H54 (cell line): Measurements from ENCODE around the gene LRCH4.

Experiments
- DNase-seq: peaks from one replicate; pipeline ENCODE4 v3.0.0; 2011; ENCODE audit warnings: low spot score, mixed read lengths; ENCODE audit not compliant: insufficient read length
- FAIRE-seq: peaks from 3 replicates; lab custom pipeline; 2011; peaks lifted over from hg19 to GRCh38; lab: Jason Lieb, UNC
- POLR2A ChIP-seq: IDR thresholded peaks from 2 replicates; pipeline ENCODE4 v1.6.1; 2011; ENCODE audit warnings: low read depth, mild to moderate bottlenecking, low read length

LRCH4 gene

DNA sequence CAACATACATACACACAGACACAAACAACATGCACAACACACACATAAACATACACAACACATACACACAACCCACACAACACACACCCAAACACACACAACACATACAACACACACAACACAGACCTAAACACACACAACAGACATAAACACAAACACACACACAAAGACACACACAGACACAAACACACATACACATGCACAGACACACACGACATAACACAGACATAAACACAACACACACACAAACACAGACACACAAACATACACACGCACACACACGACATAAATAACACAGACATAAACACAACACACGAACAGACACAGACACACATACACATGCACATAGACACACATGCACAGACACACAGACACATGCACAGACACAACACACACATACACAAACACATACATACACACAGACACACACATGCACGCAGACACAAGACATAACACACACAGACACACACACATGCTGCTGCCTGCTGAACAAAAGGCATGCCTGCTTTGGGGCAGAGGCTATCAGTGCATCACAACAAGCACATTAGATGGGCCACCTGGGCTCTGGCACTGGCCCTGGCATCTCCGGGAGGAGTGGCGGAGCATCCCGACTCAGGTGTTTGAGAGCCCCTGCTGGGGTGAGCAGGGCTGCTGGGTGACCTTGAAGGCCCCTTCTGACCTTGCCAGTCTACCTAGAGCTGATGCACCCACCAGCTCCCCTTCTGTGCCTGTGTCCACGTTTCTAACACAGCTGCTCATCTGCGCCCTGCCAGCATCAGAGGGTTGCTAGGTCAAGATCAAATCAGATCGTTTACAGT, 5.3 kb downstream of the LRCH4 start:
- no peak for FAIRE-seq
- no peak for DNase-seq
- no peak for TF ChIP-seq POLR2A

DNA sequence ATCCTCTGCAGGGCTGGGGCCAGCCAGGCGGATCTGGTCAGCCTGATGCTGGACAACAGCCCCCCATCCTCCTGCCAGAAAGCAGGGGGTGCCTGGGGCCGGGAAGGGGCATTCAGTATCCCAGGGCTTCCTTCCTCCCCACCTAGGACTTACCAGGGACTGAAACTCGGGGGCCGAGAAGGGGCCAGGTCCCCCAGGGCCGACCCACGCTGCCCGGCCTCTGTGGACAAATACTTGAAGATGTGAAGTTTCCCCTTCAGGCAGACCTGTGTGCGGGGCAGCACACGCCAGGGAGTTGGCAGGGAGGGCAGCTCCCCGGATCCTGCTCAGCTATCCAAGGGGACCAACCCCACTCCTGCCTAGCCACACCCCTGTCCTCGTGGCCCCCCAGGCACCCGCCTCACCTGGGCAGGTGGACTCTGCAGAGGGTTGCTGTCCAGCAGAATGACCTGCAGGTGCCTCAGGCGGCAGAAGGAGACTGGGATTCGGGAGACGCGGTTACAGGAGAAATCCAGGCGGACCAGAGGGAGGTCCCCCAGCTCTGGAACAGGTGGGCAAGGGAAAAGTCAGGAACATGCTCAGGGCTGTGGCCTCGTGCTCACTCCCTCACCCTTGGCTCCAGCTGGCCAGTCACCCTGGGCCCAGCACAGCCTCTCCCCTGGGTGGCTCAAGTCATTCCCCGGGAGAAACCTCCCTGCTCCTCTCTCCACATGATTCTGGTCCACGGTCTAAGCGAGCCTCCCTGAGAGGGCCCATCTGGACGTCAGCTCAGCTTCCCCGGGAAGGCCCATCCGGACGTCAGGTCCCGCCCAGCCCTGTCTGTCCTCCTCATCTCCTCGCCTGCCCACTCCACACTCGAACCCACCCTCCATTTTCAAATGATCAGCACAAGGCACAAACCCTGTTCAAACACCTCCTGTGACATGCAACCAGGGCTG, 7.4 kb downstream of the LRCH4 start:
- FAIRE-seq (no peak), DNase-seq (no peak)
- no peak for TF ChIP-seq POLR2A

DNA sequence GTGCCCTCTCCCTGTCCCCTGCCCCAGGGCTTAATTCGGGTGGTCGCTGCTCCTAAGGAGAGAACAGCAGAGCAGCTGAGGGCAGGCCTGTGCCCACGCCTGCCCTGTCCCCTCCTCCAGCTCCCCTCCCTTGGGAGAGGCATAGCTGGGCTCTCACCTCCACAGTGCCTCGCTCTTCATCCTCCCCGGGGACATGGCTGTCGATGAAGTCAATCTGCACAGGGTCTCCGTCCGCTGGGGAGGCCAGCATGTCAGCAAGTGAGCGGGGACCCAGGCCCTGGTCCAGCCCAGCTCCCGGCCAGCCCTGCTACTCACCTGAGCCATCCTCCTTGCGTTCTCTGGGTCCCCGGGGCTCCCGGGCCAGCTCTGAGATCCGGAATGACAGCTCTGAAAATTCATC, 8.4 kb downstream of the LRCH4 start:
- DNase-seq (no peak), FAIRE-seq (no peak)
- TF ChIP-seq POLR2A: no peak

DNA sequence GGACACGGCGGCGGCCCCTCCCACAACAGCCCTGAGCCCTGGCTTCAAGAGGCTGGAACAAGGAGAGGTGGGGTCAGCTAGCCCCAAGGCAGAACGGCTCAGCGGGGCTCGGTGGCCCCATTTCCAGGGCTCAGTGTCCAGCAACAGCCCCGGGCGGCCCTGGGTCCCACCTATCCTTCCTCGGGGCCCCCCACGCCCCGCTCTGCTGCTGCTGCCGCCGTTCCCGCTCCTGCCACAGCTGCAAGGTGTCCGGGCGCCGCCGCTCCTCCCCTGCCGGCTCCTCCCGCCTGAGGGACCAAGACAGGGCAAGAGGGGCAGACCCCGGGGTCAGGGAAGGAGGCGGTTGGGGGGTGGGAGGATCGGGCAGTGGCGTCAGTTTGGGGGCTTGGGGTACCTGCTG, 8.8 kb downstream of the LRCH4 start:
- FAIRE-seq (no peak), DNase-seq (no peak)
- no peak for TF ChIP-seq POLR2A

DNA sequence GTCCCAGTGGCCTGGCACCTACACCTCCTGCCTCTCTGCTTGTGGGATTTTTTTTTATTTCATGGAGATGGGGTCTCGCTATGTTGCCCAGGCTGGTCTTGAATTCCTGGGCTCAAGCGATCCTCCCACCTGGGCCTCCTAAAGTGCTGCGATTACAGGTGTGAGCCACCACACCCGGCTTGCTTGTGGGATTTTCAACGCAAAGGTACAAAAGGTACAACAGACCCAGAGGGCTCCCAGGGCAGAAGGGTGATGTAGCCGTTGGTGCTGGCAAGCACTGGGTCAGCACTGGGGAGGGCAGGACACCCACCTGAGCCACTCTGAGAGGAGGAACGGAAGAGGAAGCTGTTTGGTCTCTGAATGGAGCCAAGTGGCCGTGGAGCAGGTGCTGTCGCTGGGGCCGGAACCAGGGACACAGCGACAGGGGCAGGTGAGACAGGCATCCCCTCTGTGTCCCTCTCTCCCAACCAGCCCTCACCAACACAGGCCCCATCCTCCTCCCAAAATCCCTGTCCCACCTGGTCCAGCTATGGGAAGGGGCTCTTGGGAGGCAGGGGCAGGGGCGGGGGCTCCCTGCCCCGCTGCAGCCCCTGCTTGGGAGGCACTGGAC, 9.4 kb downstream of the LRCH4 start:
- DNase-seq: no peak
- no peak for TF ChIP-seq POLR2A
- FAIRE-seq: no peak

DNA sequence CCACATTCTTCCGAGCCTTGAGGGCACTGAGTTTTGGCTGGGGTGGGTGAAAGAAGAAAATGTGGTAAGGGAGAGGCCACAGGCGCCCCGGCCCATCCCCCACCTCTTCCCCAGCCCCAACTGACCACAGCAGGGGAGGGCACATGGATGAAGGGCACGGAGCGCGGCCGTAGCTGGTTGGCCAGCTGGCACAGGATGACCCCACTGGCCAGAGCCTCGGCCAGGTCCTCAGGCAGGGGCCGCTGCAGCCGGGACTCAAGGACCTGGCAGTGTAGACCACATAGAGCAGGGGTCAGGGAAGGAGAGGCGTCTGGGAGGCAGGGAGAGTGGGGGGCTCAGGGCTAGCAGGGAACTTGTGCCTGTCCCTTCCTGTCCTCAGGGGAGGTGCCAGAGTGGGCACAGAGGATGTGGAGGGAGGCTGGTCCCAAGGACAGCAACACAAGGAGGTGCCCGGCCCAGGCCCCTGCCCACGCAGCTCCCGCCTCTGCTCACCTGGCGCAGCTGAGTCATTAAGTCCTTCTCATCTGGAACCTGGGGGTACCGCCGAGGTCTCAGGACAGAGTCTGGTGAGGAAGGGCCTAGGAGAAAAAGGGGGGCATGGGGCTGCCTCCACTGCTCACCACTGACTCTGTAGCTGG, 10.1 kb downstream of the LRCH4 start:
- TF ChIP-seq POLR2A: no peak
- DNase-seq (no peak), FAIRE-seq (no peak)

DNA sequence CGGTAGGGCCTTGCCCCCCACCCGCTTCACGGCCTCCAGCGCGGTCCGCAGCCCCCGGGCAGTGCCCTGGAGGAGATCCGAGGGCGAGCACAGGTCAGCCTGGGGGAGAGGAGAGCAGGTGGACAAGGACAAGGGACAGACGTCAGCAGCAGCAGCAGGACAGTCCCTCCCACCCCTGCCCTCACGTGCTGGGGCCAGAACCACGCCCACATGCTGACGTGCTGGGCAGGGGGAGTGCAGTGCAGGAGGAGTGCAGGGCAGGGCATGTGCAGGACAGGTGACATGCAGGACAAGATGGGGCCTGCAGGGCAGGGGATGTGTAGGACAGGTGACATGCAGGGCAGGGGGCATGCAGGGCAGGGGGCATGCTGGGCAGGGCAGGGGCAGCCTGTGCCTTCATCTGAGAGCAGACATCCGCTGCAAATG, 10.7 kb downstream of the LRCH4 start:
- DNase-seq (no peak), FAIRE-seq (no peak)
- TF ChIP-seq POLR2A: no peak

DNA sequence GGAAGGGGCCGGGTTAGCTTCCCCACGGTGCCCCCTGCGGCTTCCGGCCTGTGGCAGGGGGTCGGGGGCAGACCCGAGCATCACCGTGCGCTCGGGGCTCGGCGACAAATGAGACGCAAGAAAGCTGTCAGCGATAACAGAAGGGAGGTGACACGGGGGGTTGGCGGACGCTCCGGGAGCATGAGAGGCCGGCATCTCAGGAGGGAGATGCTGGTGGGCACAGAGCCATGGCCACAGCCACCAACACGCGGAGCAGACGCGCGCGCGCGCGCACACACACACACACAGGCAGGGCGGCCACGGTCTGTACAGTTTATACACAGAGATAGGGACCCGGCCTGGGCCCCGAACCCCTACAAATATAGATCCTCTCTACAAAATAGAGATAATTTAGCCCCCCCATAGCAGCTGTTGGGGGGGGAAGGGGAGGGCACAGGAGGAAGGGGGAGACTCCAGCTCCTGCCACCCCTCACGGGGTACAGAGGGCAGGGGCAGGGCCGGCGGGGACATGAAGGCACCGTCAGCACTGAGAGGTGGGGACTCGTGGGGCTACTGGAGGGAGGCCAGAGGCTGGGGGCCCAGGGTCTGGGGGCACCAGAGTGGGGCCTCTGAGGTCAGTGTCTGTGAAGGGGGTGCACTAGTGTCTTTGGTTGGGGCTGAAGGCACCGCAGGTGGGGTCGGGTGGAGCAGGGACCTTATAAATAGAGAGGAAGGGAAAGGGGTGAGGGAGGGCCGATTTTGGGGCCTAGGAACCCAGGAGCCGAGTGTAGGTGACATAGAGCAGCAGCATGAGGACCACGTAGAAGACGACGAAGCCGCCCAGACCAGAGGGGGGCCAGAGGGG, 11.3 kb downstream of the LRCH4 start:
- FAIRE-seq (no peak), DNase-seq (no peak)
- no peak for TF ChIP-seq POLR2A

DNA sequence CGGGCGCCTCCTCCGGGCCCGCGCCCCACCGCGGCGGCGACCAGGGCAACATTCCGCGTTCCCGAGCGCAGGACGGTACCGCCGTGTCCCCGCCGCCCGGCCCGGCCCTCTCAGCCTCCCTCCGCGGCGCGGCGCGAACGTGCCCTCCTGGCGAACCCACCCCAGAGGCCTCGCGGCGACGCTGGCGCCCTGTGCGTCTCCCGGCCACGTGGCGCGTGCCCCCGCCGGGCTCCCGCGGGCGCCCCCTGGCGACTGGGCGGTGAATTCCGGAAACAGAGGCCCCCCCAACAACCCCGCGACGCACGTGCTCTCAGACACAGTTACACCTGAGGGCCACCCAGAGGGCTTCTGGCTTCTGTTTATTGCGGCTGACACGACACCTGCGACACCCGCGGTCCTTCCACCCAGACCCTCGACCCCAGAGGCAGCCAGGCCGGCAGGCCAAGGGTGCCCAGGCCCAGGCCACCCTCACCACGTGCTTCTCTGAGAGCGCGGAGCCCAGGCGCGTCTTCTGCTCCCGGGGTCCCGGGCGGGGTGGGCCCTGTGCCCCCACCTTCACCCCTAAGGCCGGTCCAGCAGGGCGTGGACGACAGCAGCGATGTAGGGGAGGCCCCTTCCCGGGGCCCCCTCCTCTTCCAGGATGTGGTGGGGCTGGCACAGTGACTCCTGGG, 12.1 kb downstream of the LRCH4 start, which contains the start of gene SAP25:
Gene SAP25, minus strand, starts transcription at position 210 of the 671 bp plus-strand sequence. Its CDS starts 158 bp downstream, at position 52.
- DNase-seq (no peak), FAIRE-seq (no peak)
- no peak for TF ChIP-seq POLR2A

DNA sequence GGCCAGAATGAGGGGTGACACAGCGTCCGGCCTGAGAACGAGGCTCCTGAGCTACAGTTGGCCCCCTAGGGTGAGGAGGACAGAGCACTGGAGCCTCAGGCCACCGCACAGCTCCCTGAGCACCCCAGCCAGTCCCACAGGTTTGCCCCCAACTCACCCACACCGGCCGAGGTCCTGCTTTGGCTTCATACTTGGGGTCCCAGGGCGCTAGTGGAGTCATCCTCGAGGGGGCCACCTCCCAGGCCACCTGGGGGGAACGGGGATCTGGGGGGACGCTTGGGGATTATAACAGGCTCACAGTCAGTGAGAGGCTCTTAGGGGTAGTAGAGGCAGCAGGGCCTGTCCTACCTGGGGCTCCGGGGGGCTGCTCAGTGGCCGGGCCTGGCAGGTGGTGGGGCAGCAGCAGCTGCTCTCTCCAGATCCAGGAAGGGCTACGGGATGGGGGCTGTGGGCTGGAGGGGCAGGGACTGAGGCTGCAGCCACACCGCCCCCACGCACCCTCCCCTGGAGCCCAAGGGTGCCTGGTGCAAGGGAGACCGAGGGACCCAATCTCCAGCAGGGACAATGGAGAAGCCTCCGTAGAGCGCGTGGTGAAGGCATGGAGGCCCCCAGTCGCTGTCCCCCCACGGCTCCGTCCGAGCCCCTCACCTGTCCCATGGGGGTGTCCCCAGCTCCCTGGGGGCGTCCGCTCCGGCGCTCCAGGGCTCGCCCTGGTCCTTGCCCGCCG, 12.8 kb downstream of the LRCH4 start:
- TF ChIP-seq POLR2A: no peak
- no peak for FAIRE-seq

DNA sequence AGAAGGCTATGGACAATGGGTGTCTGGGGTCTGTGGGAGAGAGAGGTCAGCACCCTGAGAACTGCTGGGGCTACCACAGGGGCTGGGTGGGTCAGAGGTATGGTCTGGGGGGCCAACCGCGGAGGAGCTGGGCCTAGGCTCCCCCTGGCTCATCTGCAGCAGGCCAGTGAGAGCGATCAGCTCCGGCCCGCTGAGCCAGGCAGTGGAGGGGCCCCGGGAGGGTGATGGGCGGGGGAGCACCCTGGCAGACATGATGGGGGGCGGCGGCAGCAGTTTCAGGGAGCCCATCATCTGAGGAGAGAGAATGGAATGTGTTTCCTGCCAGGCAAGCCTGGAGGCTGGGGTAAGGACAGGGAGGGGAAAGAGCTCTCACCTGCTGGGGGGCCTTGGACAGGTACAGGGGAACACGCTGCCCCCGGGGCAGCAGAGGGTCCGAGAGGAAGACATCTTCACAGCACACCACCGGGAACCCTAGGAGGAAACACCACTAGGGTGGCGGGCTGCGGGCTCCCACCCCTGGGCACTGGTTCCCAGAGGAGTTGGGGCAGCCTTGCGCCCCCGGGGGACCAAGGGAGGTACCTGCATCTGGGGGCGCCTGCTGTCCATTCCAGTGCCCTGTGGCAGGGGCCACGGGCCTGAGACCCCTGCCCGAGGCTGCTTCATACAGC, 13.5 kb downstream of the LRCH4 start:
- DNase-seq (no peak), FAIRE-seq (no peak)
- TF ChIP-seq POLR2A: no peak

More for the DNA sequence above, 12.8 kb downstream of the LRCH4 start:
- DNase-seq: no peak
